Measurements from ENCODE around the gene AUTS2.

GRCh38 chr7:69826283-69826682 lies 228.0 kb downstream of the AUTS2 start:
- no peak for TF ChIP-seq CTCF (IDR thresholded peaks at IDR 0.05)
- TF ChIP-seq EP300 (IDR thresholded peaks at IDR 0.05): no peak
- no peak for TF ChIP-seq POLR2A (IDR thresholded peaks at IDR 0.05)
